Retina (tissue), 1 donor: Measurements from ENCODE around the gene PRR12.

Experiments used
- DNase-seq: peaks from one replicate; pipeline ENCODE4 v3.0.0-alpha.2; 2016

Gene PRR12, protein sequence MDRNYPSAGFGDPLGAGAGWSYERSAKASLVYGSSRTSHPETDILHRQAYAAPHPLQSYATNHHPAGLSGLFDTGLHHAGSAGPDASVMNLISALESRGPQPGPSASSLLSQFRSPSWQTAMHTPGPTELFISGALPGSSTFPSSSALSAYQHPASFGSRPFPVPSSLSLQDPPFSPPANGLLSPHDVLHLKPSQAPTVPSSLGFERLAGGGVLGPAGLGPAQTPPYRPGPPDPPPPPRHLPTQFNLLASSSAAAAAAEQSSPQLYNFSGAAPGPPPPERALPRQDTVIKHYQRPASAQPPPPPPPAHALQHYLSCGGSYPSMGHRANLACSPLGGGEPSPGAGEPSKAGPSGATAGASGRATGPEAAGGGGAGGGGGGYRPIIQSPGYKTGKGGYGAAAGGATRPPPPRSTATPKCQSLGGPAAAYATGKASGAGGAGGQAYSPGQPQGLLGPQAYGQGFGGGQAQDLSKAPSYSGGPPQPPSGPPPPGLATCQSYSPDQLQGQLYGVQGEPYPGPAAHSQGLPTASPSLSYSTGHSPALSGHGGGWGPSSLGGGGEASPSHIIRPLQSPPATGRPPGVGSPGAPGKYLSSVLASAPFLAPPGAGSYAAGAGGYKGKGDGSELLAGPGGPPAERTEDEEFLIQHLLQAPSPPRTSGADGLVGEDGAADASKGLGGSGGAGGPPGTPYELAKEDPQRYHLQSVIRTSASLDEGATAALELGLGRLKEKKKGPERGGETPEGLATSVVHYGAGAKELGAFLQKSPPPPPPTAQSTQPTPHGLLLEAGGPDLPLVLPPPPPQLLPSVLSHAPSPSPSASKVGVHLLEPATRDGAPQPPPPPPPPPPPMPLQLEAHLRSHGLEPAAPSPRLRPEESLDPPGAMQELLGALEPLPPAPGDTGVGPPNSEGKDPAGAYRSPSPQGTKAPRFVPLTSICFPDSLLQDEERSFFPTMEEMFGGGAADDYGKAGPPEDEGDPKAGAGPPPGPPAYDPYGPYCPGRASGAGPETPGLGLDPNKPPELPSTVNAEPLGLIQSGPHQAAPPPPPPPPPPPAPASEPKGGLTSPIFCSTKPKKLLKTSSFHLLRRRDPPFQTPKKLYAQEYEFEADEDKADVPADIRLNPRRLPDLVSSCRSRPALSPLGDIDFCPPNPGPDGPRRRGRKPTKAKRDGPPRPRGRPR (N-terminal part only)

DNA sequence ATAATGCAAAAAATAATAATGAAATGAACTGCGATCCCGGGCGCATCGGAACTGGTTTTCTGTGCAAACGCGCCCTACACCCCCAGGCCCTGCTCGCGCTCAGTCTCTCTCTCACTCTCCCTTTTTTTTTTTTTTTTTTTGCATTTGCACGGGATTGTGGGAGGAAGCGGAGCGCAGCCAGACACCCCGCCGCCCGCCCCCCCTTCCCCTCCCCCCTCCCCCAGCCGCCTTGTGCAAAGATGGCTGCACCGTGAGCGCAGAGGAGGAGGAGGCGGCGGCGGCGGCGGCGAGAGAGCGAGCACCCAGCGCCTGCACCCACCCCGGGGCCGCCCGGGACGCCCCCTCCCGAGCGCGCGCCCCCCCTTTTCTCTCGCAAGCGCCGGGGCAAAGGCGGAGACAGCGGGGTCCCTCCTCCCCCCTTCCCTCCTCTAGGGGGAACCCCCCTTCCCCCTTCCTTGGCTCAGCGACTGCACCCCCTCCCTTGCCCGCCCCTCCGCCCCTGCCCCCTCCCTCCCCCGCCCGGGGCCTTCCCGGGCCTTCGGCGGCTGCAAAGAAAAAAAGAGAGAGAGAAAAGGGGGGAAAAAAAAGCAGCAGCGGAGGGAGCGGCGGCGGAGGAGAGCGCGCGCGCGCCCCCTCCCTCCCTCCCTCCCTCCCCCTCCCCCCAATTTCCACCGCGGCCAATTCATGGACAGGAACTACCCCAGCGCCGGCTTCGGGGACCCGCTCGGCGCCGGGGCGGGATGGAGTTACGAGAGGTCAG lies at the start of gene PRR12:
TSS of gene PRR12 (plus strand) at position 212 of the 760 bp plus-strand sequence. CDS start at position 685, 473 bp downstream.
- no peak for DNase-seq

DNA sequence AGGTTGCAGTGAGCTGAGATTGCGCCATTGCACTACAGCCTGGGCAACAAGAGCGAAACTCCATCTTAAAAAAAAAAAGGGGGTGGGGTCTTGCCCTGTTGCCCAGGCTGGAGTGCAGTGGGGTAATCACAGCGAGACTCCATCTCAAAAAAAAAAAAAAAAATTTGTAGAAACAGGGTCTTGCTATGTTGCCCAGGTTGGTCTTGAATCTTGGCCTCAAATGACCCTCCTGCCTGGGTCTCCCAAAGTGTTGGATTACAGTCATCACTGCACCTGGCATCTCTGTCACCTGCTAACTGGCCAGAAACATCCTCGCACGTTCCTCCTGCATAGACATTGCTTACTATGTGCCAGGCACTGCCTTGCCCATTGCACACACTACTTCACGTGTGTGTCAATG lies 49.1 kb upstream of the PRR12 start:
- no peak for DNase-seq

DNA sequence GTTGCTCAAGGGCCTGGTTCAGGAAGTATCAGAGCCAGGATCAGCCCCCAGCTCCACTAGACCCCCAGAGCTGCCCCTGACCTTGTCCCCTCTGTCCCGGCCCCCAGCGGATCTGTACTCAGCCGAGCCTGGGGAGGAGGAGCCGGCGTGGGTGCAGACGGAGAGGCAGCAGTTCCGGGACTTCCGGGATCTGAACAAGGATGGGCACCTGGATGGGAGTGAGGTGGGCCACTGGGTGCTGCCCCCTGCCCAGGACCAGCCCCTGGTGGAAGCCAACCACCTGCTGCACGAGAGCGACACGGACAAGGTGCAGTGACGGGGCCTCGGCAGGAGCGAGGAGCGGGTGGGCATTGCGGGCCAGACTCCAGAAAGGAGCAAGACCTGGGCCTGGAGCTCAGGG lies 48.5 kb upstream of the PRR12 start:
- DNase-seq: no peak

DNA sequence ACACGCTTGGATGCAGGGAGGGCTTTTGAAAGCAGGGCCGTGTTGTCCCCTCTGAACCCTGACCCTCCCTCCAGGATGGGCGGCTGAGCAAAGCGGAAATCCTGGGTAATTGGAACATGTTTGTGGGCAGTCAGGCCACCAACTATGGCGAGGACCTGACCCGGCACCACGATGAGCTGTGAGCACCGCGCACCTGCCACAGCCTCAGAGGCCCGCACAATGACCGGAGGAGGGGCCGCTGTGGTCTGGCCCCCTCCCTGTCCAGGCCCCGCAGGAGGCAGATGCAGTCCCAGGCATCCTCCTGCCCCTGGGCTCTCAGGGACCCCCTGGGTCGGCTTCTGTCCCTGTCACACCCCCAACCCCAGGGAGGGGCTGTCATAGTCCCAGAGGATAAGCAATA lies 48.0 kb upstream of the PRR12 start:
- DNase-seq: no peak

DNA sequence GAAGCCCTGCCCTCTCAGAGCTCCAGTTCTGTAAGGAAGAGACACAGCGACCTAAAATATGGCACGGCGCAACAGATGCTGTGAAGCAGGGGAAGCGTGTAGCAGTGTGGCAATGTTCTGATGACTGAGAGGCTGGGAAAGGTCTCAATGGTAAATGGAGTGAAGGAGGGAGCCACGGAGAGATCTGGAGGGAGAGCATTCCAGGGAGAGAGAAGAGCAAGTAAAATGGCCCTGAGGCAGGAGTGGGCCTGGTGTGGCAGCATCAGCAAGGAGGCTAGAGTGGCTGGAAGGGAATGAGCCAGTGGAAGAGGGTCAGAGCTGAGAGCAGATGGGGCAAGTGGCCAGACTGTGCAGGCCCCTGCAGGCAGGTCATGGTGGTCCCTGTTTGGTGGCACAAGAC lies 46.8 kb upstream of the PRR12 start:
- no peak for DNase-seq

DNA sequence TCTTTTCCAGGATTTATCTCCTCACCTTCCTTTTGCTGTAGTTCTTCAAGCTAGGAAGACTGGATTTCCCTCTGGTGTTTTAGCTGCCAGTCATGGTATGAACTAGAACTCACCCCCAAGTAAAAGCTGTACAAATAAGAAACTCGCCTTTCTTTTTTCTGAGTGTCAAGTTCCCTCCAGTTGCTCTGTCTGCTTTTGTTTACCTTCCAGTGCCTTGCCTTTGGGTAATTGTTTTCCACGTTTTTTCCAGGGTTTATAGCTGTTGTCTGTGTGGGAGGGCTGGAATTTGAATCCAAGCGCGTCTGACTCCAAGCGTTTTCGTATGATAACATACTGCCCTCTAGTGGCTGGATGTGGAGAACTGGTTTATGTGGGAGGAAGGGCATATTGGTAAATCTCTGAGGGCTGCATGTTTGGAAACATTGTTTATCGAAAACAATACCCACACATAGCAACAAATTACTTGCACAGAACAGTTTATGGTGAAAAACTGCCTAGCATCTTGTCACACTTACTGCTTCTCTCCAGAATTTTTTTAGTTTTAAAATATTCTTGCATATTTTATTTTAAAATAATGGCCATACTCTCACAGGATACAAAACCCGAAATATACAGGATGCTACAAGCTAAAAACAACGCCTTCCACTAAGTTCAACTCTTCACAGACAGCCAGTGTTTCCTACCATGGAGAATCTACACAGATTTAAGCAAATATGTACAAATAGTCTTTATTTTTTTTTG lies 44.0 kb upstream of the PRR12 start:
- DNase-seq: peak; percentile 87

DNA sequence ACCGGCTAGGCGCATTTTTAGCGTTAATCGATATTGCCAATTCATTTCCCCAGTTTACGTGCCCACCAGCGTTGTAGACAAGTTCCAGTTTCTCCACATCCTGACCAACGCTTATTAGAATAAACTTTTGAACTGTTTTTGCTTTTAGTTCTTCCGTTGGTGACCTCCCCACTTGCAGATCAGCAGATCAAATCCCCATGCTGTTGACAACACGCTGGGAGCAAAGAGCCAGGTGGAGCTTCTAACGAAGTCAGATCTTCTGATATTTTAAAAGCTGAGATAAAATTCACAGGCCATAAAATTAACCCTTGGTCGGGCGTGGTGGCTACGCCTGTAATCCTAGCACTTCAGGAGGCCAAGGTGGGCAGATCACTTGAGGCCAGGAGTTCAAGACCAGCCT lies 41.9 kb upstream of the PRR12 start:
- no peak for DNase-seq

DNA sequence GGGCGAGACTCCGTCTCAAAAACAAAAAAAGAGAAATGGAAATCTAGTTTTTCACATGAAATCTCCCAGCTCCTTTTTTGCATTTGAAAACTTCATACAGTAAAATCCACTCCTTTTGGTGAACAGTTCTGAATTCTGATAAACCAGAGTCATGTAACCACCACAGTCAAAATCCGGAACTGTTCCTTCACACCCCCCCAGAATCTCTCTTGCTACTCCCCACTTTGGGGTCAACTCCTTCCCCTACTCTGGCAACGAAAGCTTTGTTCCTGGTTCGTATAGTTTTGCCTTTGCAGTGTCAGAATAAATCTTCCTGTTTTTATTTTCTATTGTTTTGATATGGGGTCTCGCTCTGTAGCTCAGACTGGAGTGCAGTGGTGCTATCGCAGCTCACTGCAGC lies 39.5 kb upstream of the PRR12 start:
- DNase-seq: no peak

DNA sequence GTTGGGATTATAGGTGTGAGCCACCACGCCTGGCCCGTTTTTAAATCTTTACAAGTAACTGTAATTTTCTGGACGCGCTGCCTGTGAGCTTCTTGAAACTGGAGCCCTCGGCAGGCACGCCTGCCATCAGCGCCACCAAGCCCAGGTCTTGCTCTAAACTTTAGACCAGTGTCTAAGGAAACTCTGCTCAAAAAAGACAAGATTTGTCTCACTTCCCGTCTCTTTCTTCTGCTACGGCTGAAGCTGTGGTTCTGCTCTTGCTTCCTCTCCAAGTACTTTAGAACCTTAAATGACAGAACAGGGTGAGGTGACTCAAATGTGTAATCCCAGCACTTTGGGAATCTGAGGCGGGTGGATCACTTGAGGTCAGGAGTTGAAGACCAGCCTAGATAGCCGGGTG lies 38.2 kb upstream of the PRR12 start:
- DNase-seq: no peak

DNA sequence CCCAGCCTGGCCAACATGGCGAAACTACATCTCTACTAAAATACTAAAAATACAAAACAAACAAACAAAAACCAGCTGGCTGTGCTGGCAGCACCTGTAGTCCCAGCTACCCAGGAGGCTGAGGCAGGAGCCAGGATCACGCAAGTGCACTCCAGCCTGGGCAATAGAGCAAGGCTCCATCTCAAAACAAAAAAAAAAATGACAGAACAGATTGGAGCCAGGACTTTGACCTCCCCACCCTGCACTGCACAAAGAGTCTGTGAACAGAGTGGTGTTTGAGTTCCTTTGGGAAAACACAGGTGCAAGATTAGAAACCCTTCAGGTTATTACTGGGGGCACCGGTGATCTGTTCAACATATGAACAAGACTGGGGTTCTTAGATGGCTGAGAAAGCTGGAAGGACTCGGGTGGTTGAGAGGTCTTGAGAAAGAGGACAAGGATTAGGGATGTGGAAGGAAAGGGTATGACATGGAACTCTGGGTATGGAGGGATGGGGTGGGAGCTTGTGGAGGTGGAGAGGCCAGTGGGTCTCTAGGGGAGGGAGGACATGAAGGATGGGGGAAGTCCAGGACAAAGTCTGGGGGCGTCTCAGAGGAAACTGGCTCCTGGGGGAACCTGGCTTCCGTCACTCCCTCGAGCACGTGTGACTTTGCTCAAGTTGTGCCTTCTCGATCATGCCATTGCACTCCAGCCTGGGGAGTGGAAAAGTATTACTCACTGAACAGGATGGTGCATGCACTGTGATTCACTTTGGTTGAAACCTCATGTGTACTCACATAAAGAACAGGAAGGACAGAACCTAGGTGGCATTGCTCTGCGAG lies 37.3 kb upstream of the PRR12 start:
- DNase-seq: no peak

DNA sequence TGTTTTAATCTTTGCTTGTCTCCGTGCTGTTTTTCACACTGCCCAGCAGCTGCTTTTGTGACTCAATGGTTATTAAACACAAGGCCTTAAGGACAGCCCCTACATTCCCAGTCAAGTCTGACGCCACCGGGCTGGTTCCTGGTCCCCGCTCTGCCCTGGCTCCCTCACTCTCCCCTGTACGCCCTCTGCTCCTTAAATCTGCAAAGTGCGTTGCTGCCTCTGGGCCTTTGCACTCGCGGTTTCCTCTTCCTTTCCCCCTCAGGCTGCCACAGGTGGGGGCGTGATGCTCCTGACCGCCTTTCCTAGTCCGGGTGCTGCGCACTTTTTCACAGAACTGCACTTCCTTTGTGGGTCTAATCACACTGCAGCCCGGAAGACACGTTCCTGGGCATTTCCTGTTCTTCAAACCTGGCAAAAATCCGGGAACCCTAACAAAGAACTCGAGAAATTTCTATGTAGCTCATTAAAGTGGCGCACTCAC lies 36.2 kb upstream of the PRR12 start:
- DNase-seq: no peak

DNA sequence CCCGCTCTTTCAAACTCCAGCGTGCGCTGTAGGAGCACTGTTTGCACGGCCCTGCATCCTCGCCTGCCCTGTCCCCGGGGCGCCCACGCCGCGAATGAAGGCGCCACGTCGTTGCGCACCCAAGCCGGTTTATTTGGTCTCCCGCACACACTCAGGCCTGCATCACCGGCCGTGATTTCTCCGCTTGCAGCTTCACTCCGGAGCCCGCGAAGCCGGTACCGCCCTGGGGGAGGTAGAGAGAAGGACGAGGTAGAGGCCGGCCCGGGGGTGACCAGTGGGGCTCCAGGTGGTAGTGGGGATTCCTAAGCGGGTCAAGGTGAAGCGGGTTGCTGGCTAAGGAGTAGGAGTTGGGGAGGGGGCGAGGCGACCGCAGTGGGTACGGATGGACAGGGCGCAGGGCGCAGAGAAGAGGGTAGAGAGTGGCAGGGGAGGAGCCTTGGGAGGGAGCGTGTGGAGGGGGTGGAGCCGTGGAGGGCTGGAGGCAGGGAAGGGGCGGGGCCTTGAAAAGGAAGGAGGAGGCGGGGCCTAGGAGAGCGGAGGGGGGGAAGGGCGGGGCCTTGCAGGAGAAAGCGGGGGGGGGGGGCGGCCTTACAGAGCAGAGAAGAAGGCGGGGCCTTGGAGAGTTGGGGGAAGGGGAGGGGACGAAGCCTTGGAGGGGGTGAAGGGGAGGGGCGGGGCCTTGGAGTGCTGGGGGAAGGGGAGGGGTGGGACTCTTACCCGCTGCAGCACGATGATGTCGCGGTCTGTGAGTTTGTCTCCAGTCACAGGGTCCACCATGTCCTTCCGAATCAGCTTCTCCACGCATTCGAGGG lies 35.2 kb upstream of the PRR12 start:
- DNase-seq: no peak

DNA sequence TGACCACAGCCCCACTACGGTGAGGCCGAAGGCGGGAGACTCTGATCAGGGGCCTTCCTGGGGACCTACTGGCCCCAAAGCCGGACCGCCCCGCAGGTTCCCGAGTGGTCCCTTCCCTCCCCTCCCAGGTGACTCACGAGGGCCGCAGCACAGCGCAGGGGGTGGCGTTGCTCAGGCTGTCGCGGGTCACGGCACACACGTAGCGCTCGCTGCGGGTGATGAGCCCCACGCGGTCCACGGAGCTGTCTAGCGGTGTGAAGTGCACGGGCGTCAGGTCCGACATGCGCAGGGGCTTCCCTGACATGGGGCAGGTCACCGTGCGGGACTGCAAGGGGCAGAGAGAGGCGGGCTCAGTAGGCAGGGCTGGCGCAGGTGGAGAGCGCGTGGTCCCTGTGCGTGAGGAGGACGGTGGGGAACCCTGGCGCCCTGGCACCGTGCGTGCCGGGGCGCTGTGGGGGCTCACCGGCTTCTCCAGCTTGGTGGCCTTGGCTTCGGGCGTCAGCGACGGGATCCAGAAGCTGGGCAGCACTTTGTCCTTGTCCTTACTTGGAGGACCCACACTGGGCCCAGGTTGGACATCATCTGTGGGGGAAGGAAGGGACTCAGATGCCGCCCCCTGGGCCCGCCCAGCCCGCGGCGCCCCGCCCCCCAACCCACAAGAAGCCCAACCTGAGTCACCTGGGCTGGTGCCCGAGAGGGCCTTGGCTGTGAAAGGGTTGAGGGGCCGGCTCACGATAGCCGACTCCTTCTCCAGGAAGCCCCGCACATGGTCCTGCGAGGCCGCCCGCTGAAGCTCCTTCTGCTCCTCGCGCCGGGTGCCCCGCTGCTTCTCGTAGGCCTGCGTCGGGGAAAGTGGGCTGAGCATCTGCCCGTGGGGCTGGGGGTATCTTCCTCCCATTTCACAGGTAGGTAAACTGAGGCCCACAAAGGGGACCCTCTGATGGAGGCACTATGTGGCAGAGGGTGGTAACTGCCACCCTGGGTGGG lies 34.3 kb upstream of the PRR12 start:
- DNase-seq: no peak

DNA sequence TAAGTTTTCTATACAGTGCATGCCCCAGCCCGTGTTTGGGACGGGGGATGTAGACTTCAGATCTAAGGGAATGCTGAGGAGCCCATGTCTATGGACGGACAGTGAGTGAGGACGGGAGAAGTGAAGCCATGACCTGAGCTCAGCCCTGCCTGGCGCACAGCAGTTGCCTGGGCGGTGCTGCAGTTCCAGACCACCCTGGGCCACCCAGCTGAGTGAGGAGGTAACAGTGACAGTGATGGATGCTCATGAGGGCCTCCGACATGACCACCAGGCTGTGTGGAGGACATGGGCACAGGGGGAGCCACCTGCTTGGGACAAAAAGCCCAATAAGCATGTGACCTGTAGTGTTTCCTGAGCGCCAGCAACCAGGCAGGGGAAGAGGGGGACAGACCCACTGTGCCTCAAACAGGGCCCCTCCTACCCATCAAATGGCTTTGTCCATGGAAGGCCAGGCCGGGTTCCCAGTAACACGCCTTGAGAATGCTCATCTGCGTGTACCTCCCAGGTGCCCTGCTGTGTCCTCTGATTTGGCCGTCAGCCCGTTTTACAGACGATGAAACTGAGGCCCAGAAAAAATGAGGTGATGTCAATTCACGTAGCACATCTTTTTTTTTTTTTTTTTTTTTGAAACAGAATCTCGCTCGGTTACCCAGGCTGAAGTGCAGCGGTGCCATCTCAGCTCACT lies 33.2 kb upstream of the PRR12 start:
- no peak for DNase-seq

DNA sequence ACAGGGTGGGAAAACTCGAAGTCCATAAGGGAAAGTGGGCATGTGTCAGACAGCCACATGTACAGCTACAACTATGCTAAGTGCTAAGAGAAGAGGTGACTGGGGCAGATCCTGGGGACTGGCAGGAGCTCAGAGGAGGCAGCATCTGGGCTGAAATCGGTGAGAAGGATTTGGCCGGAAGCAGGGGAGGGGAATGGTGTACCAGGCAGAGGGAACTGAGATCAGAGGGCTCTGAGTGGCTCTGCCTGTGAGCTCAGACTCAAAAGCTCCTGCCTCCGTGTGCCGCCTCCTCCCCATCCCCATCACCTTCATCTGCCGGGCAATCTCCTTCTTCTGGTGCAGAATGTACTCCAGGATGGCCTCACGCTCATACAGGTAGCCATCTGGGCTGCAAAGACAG lies 32.4 kb upstream of the PRR12 start:
- no peak for DNase-seq

DNA sequence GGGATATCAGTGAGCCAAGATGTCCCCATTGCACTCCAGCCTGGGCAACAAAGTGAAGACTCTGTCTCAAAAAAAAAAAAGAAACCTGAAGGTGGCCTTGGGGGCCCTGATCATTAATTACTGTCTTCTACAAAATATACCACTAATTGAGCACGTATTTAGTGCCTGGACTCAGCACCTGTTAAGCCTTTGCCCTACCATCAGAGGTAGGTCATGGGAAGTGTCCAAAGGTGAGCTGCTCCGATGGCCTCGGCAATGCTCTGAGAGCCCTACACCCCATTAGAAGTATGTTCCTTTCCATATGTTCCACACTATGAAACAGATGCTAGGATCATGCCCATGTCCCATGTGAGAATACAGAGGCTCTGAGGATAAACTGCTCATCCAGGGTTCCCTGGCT lies 31.5 kb upstream of the PRR12 start:
- no peak for DNase-seq

DNA sequence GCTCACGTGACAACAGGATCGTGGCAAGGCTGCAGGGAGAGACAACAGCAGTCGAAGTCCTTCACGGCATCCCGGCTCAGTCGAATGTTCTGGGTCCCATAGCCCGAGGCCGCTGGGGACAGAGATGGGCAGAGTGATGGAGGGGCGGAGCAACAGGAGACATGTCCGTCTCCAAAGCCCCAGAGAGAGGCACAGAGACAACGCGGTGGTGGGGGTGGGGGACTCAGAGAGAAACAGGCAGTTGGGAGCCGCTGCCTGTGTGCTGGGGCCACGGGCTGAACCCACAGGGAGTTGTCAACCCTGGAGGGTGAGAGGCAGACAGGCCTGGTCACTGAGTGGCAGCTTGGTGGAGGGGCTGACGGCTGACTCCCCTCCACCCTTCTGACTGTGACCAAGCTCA lies 31.1 kb upstream of the PRR12 start:
- DNase-seq: no peak

DNA sequence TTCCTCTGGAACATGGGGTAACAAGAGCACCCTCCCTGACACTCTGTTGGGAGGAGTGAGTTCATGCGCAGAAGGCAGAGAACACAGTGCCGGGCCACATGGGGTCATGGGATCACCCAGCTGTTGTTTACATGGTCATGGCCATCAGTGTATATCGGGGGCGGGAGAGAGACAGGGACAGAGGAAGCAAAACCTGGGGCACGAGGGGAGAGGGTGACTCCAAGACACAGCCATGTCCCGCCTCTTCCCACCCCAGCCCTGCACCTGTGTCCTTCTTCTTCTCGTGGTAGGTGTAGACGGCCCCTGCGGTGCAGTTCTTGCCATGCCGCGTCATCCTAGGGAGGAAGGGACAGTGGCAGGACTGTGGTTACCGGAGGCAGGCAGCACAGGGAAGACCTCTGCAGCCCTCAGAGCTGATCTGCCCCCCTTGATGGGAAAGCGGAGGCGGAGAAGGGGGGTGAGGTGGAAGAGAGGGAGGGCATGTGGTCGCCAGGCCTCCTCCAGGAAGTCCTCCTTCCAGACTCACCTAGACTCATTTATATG lies 30.6 kb upstream of the PRR12 start:
- no peak for DNase-seq
